Measurements from ENCODE around the gene BEST4. TPM values are rescaled to one million over a fixed set of nuclear protein-coding genes. Genes with fewer than 3 reads are reported as not detected.

The BEST4 gene
- total and polyA plus RNA-seq, 2 of the 13 experiments (the other 11 are each of a cell fraction or from before 2014, with no cell fraction given) = 0.77 to 1.4 TPM

DNA sequence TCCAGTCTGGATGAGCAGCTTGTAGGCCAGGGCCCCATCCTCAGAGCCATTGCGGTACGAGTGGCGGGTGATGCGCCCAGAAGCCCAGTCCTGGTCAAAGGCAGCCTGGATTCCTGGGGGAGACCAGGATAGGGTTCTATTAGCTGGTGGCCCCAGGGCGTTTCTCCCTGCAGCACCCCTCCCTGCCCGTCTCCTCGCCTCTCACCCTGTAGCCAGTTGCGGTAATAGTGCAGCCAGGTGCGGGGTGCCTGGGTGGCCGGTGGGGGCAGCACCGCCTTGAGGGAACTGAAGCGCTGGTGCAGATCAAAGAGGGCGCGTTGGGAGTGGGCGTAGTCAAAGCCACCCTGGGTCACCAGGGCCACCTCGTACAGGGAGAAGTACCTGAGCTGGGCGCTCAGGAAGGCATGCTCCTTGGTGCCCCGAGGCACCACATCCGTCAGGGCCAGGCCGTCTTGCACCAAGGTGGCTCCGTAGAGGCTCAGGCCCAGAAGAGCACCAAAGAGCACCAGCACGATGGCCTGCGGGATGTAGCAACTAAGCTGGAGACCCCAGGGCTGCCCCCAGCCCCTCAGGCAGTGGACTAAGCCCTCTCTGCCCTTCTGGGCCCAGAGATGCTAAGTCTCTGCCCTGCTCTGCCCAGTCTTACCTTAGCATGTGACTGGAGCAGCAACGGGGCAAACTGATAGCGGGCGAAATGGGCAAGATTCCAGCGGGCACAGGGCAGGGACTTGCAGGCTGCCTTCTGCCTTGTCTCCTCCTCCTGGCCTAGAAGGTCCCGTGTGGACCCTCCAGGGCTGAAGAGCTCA is 39.4 kb upstream of the BEST4 start (continued):
- TF ChIP-seq ZBTB8A (CRISPR knock-in tag; IDR thresholded peaks at IDR 0.05; ENCODE audit: borderline replicate concordance, low read depth) (no peak), STAG1 (CRISPR knock-in tag; IDR thresholded peaks at IDR 0.05) (peak; percentile 73), ZC3H4 (CRISPR knock-in tag; IDR thresholded peaks at IDR 0.05; ENCODE audit: borderline replicate concordance) (no peak), ZNF558 (CRISPR knock-in tag; IDR thresholded peaks at IDR 0.05; ENCODE audit: borderline replicate concordance) (no peak), GFI1 (CRISPR knock-in tag; IDR thresholded peaks at IDR 0.05; ENCODE audit: borderline replicate concordance) (peak; percentile 51; the same call in 1 of the 2 replicates), NFYC (CRISPR knock-in tag; IDR thresholded peaks at IDR 0.05) (no peak), MTA1 (CRISPR knock-in tag; IDR thresholded peaks at IDR 0.05; ENCODE audit: borderline replicate concordance) (no peak), TFDP2 (CRISPR knock-in tag; IDR thresholded peaks at IDR 0.05) (peak; percentile 22; the same call in 1 of the 2 replicates), FOXO1 (CRISPR knock-in tag; IDR thresholded peaks at IDR 0.05) (no peak), GABPB1 (CRISPR knock-in tag; IDR thresholded peaks at IDR 0.05) (no peak; the same call in 1 of the 2 replicates), ATF4 (CRISPR knock-in tag; IDR thresholded peaks at IDR 0.05) (no peak), ZNF260 (CRISPR knock-in tag; IDR thresholded peaks at IDR 0.05; ENCODE audit: borderline replicate concordance, low read depth) (0 out of 2 replicates have a peak, but pooled peaks have one; percentile 86), MXD4 (CRISPR knock-in tag; IDR thresholded peaks at IDR 0.05) (peak; percentile 52; the same call in 1 of the 2 replicates)
- TF ChIP-seq, protein P1, sequence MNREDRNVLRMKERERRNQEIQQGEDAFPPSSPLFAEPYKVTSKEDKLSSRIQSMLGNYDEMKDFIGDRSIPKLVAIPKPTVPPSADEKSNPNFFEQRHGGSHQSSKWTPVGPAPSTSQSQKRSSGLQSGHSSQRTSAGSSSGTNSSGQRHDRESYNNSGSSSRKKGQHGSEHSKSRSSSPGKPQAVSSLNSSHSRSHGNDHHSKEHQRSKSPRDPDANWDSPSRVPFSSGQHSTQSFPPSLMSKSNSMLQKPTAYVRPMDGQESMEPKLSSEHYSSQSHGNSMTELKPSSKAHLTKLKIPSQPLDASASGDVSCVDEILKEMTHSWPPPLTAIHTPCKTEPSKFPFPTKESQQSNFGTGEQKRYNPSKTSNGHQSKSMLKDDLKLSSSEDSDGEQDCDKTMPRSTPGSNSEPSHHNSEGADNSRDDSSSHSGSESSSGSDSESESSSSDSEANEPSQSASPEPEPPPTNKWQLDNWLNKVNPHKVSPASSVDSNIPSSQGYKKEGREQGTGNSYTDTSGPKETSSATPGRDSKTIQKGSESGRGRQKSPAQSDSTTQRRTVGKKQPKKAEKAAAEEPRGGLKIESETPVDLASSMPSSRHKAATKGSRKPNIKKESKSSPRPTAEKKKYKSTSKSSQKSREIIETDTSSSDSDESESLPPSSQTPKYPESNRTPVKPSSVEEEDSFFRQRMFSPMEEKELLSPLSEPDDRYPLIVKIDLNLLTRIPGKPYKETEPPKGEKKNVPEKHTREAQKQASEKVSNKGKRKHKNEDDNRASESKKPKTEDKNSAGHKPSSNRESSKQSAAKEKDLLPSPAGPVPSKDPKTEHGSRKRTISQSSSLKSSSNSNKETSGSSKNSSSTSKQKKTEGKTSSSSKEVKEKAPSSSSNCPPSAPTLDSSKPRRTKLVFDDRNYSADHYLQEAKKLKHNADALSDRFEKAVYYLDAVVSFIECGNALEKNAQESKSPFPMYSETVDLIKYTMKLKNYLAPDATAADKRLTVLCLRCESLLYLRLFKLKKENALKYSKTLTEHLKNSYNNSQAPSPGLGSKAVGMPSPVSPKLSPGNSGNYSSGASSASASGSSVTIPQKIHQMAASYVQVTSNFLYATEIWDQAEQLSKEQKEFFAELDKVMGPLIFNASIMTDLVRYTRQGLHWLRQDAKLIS (CRISPR knock-in tag; IDR thresholded peaks at IDR 0.05) = 0 out of 2 replicates have a peak, but pooled peaks have one; percentile 3
- TF ChIP-seq, protein P2, sequence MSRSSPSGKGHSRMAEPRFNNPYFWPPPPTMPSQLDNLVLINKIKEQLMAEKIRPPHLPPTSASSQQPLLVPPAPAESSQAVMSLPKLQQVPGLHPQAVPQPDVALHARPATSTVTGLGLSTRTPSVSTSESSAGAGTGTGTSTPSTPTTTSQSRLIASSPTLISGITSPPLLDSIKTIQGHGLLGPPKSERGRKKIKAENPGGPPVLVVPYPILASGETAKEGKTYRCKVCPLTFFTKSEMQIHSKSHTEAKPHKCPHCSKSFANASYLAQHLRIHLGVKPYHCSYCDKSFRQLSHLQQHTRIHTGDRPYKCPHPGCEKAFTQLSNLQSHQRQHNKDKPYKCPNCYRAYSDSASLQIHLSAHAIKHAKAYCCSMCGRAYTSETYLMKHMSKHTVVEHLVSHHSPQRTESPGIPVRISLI (CRISPR knock-in tag; IDR thresholded peaks at IDR 0.05; ENCODE audit: borderline replicate concordance) = no peak
- TF ChIP-seq, protein P3, sequence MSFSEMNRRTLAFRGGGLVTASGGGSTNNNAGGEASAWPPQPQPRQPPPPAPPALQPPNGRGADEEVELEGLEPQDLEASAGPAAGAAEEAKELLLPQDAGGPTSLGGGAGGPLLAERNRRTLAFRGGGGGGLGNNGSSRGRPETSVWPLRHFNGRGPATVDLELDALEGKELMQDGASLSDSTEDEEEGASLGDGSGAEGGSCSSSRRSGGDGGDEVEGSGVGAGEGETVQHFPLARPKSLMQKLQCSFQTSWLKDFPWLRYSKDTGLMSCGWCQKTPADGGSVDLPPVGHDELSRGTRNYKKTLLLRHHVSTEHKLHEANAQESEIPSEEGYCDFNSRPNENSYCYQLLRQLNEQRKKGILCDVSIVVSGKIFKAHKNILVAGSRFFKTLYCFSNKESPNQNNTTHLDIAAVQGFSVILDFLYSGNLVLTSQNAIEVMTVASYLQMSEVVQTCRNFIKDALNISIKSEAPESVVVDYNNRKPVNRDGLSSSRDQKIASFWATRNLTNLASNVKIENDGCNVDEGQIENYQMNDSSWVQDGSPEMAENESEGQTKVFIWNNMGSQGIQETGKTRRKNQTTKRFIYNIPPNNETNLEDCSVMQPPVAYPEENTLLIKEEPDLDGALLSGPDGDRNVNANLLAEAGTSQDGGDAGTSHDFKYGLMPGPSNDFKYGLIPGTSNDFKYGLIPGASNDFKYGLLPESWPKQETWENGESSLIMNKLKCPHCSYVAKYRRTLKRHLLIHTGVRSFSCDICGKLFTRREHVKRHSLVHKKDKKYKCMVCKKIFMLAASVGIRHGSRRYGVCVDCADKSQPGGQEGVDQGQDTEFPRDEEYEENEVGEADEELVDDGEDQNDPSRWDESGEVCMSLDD (CRISPR knock-in tag; IDR thresholded peaks at IDR 0.05; ENCODE audit: borderline replicate concordance) = no peak

All from HepG2 (cell line).